ENCODE data around the gene ATF6.

Gene ATF6

GRCh38 chr1:161838885-161839284 lies 72.8 kb downstream of the ATF6 start:
- no peak for DNase-seq

DNA sequence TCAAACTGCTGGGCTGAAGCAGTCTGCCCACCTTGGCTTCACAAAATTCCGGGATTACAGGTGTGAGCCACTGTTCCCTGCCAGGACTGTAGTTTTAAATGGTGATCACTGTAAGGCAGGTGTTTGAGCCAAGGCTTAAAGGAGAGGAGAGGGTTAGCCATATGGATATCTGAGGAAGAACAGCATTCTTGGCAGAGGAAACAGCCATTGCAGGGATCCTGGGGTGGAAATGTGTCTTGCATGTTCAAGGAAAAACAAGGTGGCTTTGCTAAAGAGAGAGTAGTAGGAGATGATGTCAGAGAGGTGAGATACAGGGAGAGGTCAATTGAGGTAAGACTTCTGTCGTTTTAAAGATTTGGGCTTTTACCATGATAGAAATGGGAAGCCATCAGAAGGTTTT lies 73.5 kb downstream of the ATF6 start:
- no peak for DNase-seq

GRCh38 chr1:161840363-161840762 lies 74.2 kb downstream of the ATF6 start:
- DNase-seq = no peak

GRCh38 chr1:161843156-161843555 lies 77.0 kb downstream of the ATF6 start:
- DNase-seq = no peak

GRCh38 chr1:161844696-161845095 lies 78.6 kb downstream of the ATF6 start:
- DNase-seq = no peak

DNA sequence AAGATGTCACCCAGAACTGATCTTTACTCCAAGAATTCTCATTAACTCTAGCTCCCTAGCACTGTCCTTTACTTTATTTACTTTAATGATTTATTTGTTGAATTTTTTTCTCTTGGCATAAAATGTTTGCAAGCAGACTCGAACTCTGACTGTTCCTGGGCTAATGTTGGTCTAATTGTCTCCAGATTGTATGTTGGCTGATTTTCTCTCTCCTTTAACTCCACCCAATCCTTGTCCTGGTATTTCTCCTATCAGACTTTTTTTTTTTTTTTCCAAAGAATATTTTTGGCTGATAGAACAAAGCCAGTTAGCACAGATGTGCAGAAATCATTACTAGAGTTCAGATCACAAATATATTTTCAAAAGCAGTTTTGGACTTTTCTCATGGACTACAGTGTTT lies 82.6 kb downstream of the ATF6 start:
- no peak for DNase-seq

GRCh38 chr1:161849518-161849917 lies 83.4 kb downstream of the ATF6 start:
- no peak for DNase-seq

DNA sequence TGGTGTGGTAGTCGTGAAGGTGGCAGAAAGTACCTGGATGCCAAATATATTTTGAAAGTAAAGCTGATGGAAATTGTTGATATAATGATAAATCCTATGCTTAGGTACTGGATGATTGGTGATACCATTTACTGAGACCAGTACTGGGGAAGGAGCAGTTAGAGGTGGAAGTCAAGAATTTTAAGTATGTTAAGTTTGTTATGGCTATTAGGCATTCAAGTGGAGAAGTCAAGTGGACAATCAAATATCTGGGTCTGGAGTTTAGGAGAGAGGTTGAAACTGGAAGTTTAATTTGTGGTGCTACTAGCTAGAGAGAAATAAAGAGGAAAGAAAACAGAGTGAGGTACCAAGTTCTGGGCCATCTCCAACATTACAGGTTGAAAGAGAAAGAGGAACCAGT lies 89.1 kb downstream of the ATF6 start:
- DNase-seq = no peak

GRCh38 chr1:161858271-161858670 lies 92.2 kb downstream of the ATF6 start:
- no peak for DNase-seq

DNA sequence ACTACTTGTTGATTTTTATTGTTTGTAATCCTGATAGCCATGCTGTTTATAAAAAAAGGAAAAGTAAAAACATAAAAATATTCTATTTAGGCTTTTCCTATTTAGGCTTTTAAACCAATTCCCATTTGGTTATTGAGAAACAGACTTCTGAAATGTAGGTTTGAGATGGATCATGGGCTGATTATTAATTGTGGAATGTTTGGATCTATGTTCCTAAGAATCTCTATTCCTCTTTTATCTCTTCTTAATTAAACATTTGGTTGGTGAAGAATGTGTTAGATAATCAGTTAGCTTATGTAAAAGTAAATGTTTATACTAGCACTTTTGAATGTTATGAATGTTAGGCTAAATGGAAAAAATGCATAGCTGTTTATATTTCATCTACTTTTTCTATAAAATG lies 97.4 kb downstream of the ATF6 start:
- no peak for DNase-seq

DNA sequence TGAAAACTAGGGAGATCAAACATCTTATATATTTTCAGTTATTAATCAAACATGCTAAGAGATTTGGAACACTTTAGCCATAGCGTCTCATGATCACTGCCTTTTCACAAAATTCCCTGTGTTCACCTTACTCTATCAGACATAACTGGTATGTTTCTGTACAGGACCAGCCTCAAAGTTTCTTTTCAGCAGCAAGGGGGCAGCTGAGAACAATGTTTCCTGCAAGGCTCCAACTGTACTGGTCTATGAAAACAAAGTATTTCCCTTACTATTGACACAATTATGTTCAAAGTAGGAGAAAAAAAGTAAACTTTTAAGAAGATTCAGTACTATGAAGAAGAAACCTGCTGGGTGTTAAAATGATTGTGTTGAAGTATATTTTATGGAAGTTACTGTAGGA lies 98.5 kb downstream of the ATF6 start:
- DNase-seq = peak; percentile 59

DNA sequence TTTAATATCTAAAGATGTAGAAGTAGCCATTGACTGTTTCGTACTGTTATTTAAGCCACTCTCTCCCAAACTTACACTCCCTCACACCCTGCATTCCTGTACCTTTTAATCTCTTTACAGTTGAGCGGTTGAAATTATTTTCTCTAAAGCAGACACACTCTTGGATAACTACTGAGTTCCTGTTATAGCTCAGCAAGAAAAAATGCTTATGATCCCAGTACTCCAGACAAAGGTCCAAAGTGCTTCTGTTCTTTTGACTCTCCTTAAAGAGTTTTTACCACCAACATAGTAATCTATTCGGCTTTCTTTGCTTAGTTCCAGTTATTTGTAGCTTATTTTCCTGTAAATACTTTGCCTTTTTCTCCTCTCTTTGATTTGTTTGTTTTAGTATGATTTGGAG lies 100.1 kb downstream of the ATF6 start:
- no peak for DNase-seq

GRCh38 chr1:161868832-161869231 lies 102.7 kb downstream of the ATF6 start:
- DNase-seq = no peak

DNA sequence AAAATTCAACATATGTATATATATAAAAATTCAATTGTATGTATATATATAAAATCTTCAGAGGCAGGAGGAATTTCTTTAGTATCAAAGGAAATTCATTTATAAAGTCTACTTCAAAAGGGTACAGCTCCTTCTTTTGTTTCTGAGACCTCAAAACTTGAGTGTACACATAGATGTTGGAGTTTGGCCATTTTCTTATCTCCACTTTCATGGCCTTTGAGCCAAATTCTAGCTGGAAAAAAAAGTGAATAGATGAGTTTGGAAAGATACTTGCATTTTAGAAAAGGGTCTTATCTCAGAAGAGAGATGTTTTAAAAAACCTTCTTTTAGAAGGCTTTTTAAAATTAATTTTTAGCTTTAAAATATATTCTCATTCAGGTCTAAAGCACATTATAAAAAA lies 103.2 kb downstream of the ATF6 start:
- DNase-seq = no peak

- DNase-seq = no peak
Observed at GRCh38 chr1:161872506-161872905, 106.4 kb downstream of the ATF6 start.

DNA sequence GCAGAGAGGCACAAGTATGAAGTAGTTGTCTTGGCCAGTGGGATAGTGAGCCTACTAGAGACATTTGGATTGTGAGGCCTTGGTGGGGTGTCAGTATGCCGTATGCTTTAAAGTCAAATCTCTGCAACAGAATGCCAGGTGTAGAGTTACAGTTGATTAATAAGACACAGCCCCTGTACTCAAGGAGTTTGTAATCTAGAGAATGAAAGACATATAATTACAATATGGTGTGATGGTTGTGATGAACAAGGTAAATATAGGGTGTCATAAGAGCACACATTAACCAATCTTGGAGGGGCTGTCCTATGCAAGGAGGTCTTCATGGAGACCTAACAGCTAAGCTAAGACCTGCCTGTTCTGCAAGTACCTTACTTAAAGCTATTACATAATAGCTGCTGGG lies 113.1 kb downstream of the ATF6 start:
- DNase-seq = no peak

DNA sequence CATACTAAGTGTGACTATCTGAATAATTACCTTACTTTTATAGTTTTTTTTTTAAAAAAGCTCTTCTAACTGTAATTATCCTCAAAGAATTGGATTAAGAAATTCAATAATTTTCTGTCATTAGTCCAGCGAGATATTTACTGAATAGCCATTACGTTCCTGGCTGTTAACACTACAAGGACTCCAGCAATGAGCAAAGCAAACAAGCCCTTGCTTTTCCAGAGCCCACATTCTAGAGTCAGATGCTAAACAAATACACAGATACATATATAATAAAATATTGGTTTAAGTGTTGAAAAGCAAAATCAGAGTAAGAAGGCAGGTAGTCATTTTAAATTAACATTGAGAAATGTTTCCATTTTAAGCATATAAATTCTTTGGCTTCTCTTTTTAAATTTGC lies 118.4 kb downstream of the ATF6 start:
- DNase-seq = no peak

GRCh38 chr1:161885003-161885402 lies 118.9 kb downstream of the ATF6 start:
- DNase-seq = peak; percentile 65

DNA sequence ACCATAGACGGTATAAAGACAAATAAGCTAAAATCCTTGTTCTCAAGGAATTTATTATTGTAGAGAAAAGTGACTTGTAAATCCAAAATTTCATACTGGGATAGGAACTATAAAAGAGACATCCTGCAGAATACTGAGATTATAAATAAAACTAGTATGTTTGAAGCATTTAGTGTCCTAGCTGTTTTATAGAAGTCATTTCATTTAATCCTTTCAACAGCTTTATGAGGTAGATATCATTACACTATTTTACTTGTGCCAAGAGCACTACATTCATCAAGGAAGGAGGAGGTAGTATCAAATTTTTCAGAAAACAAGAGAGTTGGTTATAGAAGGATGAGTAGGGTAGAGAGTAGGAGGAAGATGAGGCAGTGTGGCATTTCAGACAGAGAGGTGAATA lies 119.6 kb downstream of the ATF6 start:
- DNase-seq = no peak

- no peak for DNase-seq
Observed at GRCh38 chr1:161886589-161886988, 120.5 kb downstream of the ATF6 start.

GRCh38 chr1:161887730-161888287 lies 121.7 kb downstream of the ATF6 start:
- no peak for DNase-seq

DNA sequence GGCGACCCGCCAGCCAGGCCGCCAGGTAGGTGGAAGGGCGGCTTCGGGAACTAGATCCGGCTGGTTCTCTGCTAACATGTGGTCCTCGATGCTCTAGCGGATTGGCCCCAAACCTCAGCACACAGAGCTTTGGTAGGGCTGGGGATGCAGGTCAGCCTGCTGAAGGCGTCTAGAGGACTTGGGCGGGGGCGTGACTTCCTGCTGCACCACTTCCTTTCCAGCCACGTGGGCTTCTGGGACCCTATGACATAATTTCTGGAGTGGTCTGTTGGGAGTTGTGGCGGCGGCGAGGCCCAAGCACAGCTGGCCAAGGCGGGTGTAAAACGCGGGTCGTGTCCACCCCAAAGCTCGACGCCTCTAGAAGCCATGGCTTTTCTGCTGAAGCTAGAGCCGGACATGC lies 124.5 kb downstream of the ATF6 start:
- DNase-seq = no peak

- DNase-seq = no peak
Observed at GRCh38 chr1:161899091-161899490, 133.0 kb downstream of the ATF6 start.

DNA sequence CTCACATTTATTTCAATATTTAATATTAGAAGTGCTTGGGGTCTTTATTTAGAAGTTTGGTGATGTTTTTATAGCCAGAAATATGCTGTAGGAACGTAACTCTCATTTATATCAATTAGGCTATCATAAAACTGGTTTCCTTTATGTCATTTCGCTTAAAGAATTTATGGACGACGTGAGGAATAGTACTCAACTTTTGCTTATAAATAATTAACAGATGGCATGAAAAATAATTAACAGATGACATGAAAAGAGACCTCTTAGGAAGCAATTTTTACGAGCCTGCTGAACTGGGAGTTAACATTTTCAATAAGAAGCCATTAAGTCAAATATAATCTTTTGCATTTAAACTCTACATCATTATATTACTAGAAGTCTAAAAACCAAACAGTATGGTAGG lies 134.0 kb downstream of the ATF6 start:
- no peak for DNase-seq

- DNase-seq = no peak
Observed at GRCh38 chr1:161902182-161902581, 136.1 kb downstream of the ATF6 start.

Measured in right hindlimb (tissue), 1 donor.